Astrocyte of the spinal cord (primary cell): ENCODE results near the gene FYN.

Experiments
- DNase-seq: peaks from one replicate; pipeline ENCODE4 v3.0.0; 2011; ENCODE audit warnings: low read depth, low spot score
- H3K4me3 ChIP-seq: 2 replicates; pipeline ENCODE4 v1.5.1; 2011; ENCODE audit warnings: low read depth, mild to moderate bottlenecking, low read length, moderate library complexity
- in situ Hi-C: cut with HindIII; loops from 2 replicates; pipeline ENCODE4 v1.10.0; 2017; ENCODE audit warnings: low sequenced_read_pairs
- TF ChIP-seq, protein P1 (sequence below): IDR thresholded peaks from 2 replicates; pipeline ENCODE4 v1.5.1; 2012; ENCODE audit warnings: low read depth, mild to moderate bottlenecking, low read length, inconsistent platforms

Gene FYN

DNA sequence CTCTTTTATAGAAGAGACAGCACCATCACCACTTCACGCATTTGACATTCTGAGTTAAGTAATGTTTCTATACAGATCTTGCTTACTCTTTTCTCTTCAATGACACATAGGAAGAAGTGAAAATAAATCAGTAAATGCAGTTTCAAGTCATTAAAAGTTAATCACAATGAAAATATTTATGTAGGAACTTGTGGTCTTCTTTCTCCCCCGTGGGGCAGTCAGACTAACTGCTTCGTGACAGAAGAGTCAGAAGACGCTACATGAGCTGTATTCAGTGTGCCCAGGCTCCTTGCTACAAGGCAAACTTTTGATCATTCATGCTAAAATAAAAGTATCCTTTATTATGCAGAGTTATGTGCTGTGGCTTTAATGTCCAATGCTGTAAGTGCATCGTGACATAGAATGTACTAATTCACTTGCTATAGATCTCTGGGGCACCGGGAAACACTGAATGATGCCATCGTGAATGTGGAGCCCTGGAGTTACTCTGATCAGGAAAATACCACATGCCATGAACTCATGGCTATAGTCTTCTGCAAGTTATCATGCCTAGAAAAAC, 149.8 kb downstream of the FYN start:
- in situ Hi-C loops, result no loop called here
- TF ChIP-seq, protein P1, sequence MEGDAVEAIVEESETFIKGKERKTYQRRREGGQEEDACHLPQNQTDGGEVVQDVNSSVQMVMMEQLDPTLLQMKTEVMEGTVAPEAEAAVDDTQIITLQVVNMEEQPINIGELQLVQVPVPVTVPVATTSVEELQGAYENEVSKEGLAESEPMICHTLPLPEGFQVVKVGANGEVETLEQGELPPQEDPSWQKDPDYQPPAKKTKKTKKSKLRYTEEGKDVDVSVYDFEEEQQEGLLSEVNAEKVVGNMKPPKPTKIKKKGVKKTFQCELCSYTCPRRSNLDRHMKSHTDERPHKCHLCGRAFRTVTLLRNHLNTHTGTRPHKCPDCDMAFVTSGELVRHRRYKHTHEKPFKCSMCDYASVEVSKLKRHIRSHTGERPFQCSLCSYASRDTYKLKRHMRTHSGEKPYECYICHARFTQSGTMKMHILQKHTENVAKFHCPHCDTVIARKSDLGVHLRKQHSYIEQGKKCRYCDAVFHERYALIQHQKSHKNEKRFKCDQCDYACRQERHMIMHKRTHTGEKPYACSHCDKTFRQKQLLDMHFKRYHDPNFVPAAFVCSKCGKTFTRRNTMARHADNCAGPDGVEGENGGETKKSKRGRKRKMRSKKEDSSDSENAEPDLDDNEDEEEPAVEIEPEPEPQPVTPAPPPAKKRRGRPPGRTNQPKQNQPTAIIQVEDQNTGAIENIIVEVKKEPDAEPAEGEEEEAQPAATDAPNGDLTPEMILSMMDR, result no peak
- H3K4me3 ChIP-seq, result no peak overlapping the region
- peak; percentile 44 for DNase-seq

DNA sequence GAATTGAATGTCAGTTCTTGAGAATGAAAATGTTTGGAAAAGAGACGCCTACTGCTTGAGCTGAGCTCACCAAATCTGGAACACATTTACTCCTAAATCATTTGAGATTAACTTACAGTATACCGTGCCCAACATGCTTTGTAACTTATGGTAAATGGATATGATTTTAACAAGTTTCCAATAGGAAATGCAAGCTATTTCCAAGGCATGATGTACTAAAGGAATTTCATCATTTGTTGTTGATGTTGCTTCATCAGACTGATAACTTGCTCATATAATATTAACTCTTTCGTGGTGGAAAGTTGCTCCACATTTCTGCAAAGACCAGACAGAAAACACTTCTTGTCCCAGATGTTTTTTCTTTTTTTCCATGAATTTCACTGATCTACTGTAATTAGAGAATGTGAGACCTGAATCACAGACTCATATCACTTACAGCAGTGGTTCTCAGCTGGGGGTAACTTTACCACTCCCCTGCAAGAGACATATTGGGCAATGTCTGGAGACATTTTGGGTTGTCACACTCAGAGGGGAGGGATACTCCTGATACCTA, 151.0 kb downstream of the FYN start:
- TF ChIP-seq, protein P1, result no peak
- in situ Hi-C loops, result no loop called here
- H3K4me3 ChIP-seq, result no peak overlapping the region
- DNase-seq, result peak; percentile 53

DNA sequence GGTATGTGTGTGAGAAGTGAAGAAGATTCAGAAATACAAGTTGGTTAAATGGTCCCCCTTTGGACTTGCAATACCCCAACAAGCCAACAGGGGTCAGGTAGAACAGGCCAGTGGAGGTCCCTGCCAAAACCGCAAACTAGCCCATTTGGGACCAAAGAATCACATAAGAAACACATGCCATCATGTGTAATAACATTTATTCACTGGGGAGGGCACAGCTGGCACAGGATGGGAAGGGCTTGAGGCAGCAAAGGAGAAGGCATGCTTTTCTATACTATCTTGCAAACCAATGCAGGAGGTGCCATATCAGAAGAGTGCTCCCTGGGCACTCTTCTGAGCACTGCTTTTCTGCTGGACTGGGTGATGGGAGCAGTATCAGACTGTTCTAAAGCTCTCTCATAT, 151.5 kb downstream of the FYN start:
- in situ Hi-C loops, result no loop called here
- peak; percentile 36 for DNase-seq
- H3K4me3 ChIP-seq, result no peak overlapping the region
- TF ChIP-seq, protein P1, result peak; percentile 66

DNA sequence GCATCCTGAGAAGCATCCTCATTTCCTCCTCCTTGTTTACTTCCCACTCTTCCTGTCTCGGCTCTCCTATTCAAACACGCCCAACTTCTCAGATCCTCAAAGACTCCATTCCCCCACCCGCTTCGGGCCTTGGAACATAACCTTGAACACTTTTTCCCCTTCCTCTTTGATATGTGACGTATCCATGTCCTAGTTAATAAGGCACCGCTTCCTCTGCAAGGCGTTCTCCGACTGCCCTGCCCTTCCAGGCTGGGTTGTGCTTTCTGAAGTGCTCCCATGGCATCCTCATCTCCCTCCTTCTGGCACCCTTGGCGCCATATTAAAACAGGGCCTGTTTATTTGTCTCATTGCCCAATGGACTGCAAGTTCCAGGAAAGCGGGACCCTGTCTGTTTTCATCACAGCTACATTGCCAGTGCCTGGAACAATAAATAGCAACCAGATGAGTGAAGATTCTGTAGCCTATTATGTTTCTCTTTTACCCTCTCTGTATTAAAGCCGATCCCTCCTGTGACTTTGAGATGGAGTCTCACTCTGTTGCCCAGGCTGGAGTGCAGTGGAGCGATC, 152.2 kb downstream of the FYN start:
- in situ Hi-C loops, result no loop called here
- no peak for DNase-seq
- TF ChIP-seq, protein P1, result no peak
- H3K4me3 ChIP-seq, result no peak overlapping the region

DNA sequence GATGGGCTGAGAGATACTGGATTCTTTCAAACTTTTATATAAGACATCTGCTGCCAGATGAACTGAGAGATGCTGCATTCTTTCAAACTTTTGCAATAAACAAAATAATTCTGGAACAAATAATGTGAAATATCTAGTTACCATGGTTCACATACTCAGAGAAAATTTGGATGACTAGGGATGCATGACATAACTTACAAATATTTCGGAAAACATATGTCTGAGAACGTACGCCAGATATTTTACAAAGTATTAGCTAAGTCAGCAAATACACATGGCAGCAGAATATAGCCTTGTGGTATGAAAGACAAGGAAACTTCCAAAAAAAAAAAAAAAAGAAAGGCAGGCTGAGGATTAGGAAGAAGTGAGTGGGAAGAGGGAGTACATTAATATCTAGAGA, 154.3 kb downstream of the FYN start:
- in situ Hi-C loops, result no loop called here
- H3K4me3 ChIP-seq, result no peak overlapping the region
- no peak for DNase-seq
- TF ChIP-seq, protein P1, result no peak

DNA sequence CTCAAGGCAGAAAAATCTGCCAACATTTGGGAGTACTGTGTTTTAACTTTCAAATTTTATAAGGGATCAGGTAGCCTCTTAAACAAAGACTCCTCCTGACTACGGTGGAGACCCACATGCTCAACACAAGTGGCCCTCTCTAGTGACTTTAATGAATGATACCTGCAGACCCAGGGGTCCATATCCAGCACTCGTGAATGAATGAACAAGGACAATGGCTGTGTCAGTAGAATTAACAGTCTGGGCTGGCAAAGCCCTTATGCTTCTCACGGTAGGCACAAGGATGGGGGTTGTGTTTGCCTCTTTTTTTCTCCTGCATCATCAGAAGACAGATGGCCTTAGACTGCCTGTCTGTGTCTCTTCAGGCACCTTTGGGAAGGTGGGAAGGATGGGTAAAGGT, 154.9 kb downstream of the FYN start:
- in situ Hi-C loops, result no loop called here
- no peak for DNase-seq
- TF ChIP-seq, protein P1, result no peak

More for the DNA sequence above, 154.9 kb downstream of the FYN start:
- no peak overlapping the region for H3K4me3 ChIP-seq
